Epidermal melanocyte (primary cell): ENCODE data around the gene SNX11.
"Not testable (repeated sequence)": the region's sequence is repeated elsewhere in the genome, so short reads cannot be mapped to it uniquely, and the experiment has no call there.

Experiments
- DNase-seq: peaks from one replicate; pipeline ENCODE4 v3.0.0; 2011; ENCODE audit warnings: low spot score; ENCODE audit not compliant: insufficient read length

The SNX11 gene, protein sequence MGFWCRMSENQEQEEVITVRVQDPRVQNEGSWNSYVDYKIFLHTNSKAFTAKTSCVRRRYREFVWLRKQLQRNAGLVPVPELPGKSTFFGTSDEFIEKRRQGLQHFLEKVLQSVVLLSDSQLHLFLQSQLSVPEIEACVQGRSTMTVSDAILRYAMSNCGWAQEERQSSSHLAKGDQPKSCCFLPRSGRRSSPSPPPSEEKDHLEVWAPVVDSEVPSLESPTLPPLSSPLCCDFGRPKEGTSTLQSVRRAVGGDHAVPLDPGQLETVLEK

DNA sequence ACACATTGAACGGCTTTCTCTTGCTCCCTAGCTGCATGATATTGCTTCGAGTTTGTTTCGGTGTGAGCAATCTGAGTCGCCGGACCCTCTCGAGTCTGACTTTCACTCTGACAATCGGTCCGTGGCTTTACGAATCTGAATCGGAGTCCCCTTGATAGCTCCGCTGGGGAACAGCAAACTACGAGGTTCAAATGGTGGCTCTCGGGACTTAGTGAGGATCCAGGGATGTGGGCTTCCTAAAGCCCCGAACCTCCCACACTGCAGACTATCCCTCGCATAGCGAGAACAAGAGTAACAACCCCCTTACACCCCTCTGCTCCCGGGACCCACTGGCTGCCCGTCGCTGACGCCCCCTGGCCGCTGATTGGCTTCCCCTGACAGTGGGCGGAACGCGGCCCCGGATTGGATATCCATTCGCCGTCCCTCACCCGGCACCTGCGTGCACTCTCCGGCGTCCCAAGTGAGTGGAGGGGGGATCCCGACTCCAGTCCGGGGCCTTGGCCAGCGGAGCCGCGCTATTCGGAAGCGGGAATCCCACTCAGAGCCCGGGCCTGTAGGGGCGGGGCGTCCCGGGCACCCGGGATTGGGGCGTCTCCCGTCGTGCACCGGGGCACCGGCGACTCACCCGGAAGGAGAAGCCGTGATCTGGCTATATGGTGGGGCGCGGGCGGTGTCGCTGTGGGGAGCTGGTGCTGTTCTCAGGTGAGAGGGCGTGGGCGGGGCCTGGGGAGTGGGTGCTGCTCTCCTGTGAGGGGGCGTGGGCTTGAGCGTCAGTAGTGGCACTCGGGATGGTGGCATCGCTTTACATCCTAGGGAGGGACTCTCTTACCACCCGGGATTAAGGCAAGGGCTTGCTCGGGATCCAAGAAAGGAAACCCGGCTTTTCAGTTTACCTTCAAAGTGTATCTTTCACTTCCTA lies at the start of gene SNX11:
Gene SNX11 (plus strand): TSS at position 630 of the 919 bp plus-strand sequence. CDS start 4,278 bp downstream, outside the sequence.
- DNase-seq, result peak; percentile 66

DNA sequence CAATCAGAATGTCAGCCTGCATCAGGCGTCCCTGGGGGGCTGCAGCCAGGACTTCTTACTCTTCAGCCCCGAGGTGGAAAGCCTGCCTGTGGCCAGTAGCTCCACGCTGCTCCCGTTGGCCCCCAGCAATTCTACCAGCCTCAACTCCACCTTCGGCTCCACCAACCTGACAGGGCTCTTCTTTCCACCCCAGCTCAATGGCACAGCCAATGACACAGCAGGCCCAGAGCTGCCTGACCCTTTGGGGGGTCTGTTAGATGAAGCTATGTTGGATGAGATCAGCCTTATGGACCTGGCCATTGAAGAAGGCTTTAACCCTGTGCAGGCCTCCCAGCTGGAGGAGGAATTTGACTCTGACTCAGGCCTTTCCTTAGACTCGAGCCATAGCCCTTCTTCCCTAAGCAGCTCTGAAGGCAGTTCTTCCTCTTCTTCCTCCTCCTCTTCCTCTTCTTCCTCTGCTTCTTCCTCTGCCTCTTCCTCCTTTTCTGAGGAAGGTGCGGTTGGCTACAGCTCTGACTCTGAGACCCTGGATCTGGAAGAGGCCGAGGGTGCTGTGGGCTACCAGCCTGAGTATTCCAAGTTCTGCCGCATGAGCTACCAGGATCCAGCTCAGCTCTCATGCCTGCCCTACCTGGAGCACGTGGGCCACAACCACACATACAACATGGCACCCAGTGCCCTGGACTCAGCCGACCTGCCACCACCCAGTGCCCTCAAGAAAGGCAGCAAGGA lies 49.0 kb upstream of the SNX11 start:
- no peak for DNase-seq

DNA sequence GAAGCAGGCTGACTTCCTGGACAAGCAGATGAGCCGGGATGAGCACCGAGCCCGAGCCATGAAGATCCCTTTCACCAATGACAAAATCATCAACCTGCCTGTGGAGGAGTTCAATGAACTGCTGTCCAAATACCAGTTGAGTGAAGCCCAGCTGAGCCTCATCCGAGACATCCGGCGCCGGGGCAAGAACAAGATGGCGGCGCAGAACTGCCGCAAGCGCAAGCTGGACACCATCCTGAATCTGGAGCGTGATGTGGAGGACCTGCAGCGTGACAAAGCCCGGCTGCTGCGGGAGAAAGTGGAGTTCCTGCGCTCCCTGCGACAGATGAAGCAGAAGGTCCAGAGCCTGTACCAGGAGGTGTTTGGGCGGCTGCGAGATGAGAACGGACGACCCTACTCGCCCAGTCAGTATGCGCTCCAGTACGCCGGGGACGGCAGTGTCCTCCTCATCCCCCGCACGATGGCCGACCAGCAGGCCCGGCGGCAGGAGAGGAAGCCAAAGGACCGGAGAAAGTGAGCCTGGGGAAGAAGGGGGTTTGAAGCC lies 48.4 kb upstream of the SNX11 start:
- no peak for DNase-seq

DNA sequence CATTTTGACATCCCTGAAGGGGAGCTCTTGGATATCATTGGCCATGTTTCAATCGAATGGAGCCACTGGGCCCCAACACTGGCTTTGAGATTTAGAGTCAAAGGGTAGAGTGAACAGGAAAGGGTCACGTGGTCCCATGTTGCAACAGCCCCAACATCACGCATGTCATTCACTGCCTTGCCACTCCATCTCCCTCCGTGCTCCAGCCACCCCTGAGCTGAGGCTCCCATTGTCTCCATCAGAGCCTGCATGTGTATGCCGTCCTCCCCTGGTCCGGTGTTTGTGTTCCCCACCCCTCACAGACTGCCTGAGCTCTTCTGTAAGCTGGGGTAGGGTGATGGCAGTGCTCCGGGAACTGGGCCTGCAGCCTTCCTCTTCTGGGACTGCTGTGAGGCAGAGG lies 47.3 kb upstream of the SNX11 start:
- no peak for DNase-seq

DNA sequence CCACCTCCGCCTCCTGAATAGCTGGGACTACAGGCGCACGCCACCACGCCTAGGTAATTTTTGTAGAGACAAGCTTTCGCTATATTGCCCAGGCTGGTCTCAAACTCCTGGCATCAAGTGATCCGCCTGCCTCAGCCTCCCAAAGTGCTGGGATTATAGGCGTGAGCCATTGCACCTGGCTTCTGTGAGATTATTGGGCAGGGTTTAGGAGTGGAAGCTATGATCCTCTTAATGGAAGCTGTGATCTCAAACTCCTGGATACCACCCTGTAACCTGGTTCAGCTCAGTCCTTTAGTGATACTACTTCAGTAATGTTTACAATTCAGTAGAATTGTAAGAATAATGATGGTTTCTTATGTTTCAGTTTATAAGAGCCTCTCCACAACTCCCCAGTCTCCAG lies 45.3 kb upstream of the SNX11 start:
- no peak for DNase-seq

DNA sequence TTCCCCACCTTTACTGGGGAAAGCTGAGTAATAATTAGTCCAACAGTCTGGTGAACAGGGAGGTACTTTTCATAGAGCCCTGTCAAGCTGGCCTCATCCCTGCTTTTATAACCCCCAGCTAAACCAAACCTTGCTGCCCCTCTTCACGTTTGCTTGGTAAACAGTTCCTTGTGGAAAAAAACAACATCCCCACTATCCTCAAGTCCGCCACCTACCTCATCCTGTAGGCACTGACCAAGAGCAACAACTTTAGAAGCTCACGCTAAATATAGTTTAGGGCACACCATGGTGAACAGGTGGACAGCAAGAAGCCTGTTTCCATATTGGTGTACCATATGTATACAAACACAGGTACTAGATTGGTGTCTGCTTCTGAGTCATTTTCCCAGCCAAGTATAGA lies 42.9 kb upstream of the SNX11 start:
- DNase-seq, result no peak

DNA sequence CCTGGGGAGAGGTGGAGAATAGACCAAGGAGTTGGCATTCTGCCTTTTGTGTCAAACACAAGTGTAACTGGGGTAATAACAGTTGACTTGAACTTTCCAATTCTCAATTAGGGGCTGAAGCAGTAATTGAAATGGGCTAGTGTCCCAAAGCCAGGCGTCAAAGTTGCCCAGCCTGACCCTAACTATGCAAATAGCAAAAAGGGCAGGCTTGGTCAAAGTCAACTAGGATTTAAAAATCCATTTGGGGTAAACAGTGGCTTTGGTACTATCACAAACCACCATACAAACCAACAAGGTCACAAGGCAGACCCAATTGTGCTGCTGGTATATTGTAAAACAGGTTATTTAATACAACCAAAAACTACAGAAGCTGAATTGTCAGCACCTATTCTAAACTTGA lies 41.4 kb upstream of the SNX11 start:
- DNase-seq, result no peak

DNA sequence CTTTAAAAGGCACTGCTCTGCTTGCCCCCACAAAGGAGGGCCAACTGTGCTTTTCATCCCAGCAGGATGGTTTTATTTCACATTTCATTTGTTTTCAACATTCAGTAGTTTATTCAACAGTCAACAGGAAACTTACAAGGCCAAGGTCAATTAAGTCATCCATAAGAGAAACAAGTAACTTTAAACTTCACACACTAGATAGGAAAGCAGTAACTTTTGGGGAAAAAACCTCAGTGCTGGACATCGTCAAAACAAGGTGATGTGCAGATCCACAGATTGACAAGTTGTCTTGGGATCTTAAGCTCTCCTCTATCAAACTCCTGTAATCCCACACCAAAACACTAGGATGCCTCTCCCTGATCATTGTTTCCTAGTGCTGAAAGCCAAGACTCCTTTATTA lies 40.9 kb upstream of the SNX11 start:
- no peak for DNase-seq

DNA sequence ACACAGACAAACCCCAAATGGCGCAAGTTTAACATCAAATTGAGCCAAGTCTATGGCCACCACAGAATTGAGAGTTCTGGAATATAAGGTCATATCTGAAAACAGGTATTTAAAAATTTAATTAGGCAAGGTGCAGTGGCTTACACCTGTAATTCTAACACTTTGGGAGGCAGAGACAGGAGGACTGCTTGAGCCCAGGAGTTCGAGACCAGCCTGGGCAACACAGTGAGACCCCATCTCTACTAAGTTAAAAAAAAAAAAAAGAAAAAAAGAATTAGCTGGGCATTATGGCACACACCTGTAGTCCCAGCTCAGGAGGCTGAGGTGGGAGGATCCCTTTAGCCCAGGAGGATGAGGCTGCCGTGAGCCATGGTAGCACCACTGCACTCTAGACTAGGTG lies 40.3 kb upstream of the SNX11 start:
- DNase-seq, result no peak

DNA sequence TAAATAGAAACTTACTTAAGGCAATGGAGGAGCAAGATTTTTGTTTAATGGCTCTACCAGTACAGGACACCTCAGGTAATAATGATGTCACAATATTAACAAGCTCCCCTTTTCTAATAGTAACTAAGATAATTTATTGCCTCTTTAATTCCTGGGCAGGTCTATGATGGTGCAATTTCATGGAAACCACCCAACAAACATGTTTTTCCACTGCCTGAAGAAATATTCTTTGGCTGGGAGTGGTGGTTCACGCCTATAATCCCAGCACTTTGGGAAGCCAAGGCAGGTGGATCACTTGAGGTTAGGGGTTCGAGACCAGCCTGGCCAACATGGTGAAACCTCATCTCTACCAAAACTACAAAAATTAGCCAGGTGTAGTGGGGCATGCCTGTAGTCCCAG lies 39.8 kb upstream of the SNX11 start:
- not testable (repeated sequence) for DNase-seq

DNA sequence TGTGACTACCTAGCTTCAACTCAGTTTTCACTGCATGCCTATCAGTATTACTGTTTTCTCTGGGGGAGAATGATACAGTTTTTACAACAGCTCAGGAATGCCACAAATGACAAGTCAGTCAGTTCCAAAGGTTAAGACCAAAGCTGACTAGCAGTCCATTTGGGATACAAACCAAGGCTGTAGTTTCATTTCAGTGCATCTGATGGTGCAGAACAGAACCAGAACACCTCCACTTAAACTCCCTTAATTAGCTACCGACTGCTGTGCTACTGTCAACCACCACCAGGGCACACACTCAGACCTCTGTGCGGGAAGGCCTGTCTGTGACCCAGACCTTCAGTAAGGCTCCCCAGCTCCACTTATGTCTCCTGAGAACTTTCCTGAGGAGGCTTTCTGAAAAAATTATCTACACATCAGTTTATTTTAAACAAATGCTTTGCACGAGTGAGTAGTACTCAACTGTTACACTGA lies 39.0 kb upstream of the SNX11 start:
- DNase-seq, result no peak

DNA sequence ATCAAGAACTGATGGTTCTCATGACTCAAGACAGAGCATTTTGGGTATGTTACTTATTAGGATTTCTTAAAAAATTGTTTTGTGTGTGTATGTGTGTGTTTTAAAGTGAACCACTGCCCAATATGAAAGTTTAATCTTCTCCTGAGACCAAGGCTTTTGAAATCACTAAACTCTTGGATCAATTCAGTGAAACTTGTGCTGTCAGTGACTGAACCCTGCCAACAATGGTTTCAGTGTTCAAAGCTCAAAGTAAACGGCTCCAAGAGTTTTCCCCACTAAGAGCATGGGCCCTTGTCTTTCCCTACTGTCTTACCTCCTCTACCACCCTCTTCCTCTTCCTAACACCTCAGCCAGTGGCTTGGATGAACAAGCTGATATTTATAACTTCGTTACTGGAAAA lies 37.4 kb upstream of the SNX11 start:
- DNase-seq, result no peak

DNA sequence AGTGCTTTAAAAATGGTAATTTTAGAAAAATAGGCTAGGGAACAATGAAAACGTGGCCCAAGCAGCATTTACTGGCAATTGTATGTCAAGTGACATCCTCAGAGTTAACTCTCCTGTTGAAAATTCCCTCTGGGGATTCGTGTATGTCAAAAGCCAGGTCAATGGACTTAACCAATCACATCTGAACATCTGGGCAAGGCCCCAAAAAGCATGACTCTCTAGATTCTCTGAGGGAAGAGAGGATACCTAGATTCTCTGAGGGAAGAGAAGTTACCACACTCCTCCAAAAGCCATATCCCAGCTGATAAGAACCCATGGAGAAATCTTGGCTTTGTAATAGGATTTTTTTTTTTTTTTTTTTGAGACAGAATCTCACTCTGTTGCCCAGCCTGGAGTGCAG lies 35.9 kb upstream of the SNX11 start:
- no peak for DNase-seq

DNA sequence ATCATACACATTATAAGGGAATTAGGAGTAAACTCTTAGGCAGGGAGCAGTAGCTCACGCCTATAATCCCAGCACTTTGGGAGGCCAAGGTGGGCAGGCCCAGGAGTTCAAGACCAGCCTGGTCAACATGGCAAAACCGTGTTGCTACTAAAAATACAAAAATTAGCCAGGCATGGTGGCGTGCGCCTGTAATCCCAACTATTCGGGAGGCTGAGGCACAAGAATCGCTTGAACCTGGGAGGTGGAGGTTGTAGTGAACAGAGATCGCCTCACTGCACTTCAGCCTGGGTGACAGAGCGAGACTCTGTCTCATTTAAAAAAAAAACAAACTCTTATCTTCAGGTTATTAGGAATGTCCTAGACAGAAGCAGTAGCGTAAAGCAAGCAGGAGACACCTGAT lies 34.8 kb upstream of the SNX11 start:
- not testable (repeated sequence) for DNase-seq

DNA sequence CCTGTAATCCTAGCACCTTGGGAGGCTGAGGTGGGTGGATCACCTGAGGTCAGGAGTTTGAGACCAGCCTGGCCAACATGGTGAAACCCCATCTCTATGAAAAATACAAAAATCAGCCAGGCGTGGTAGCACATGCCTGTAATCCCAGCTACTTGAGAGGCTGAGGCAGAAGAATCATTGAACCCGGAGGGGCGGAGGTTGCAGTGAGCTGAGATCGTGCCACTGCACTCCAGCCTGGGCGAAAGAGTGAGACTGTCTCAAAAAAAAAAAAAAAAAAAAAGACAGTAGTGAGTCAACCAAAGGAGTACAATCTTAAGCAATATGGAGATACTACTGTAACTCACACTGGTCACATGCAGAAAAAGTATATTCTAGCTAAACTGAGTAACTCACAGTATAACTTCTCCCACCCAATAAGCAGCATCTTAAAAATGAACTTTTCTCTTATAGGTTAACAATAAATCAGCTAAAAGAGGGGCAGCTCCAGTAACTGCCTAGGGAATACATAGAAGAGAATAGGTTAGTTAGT lies 33.9 kb upstream of the SNX11 start:
- not testable (repeated sequence) for DNase-seq

DNA sequence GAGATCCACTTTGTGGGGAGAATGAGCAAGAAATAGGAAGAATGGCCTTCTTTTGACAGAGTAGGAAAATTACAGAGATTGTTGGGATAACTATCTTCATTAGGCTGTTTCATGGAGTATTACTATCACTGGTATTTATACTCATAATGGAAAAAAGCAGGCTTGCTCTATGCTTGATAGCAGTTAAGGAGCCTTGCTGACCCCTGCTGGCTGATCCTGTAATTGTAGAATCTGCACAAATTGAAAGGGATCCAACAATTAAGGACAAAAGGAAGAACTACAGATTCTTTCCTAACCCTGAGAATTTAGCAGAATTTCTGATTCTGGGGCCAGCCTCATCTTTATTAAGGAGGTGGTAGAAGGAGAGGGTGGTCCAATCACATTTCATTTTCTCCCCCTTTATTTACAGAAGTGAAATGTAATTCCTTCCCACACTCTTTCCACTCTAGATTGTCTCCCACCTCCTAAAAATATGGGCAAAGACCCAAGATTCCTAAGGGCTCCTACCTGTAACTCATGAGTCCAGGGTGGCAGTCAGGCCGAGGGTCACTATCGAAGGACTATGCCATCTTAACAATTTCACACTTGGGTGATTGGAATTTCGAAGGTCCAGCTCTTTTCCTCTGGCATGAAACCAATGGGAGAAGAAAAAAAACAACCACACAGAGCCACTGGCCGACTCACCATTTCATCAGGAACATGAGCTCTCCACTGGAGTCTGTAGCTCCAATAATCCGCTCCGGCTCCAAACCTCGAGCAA lies 33.1 kb upstream of the SNX11 start:
- peak; percentile 53 for DNase-seq

DNA sequence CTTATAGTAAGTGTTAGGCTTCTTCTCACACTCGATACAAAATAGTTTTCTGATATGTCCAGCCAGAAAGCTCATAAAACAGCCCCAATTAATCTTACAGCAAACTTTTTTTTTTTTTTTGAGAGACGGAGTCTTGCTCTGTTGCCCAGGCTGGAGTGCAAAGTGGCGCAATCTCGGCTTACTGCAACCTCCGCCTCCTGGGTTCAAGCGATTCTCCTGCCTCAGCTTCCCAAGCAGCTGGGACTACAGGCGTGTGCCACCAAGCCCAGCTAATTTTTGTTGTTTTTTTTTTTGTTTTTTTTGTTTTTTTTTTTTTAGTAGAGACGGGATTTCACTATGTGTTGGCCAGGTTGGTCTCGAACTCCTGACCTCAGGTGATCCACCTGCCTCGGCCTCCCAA lies 30.4 kb upstream of the SNX11 start:
- not testable (repeated sequence) for DNase-seq

DNA sequence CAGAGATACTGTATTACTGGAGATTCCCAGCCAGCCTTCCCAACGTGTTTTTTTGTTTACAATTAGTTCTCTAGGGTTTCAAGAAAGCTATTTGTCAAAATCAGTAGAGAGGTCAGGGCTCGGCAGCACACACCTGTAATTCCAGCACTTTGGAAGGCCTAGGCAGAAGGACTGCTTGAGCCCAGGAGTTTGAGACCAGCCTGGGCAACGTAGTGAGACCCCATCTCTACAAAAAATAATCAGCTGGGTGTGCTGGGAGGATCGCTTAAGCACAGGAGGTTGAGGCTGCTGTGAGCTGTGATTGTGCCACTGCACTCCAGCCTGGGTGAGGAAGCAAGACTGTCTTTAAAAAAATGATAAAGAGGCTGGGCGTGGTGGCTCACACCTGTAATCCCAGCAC lies 25.7 kb upstream of the SNX11 start:
- DNase-seq, result no peak

DNA sequence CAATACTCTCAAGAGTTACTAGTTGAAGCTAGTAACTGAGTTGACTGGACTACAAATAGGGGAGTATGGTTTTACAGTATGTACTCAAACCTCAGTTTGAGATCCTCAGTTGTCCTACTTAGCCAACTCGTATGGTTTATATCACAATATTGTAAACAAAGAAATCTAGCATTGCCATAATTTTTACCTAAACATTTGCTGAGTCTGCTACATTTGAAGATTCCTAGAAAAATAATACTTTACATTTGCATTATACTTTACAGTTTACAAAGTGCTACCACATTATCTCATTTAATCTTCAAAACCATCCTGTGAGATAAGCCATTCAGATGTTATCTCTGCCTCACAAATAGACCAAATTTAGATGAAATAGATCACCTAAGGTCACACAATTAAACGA lies 22.6 kb upstream of the SNX11 start:
- DNase-seq, result no peak

DNA sequence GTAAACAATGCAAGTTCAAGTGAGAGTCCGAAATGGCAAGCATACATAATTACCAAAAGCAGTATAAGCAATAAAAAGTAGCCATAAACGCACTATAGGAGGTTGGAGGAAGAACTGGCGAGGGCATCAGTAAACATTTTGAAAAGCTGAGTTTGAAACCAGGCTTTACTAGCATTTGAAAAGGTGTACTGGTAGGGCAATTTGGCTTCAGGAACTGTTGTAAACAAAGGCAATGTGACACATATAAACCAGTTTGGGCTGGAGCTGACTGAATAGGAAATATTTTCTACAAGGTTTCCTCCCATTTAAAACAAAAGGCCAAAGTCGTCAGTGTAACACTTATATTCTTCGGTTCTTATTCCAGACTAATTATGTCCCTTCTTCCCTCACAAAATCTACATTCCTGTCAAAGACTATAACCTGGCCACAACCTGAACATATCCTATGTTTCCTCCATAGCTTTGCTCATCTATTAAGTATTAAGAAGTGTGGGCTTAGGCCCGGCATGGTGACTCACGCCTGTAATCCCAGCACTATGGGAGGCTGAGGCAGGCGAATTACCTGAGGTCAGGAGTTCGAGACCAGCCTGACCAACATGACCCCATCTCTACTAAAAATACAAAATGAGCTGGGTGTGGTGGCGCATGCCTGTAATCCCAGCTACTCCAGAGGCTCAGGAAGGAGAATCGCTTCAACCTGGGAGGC lies 14.1 kb upstream of the SNX11 start:
- DNase-seq, result no peak
